ENCODE results near the gene PLET1.

PLET1 gene

DNA sequence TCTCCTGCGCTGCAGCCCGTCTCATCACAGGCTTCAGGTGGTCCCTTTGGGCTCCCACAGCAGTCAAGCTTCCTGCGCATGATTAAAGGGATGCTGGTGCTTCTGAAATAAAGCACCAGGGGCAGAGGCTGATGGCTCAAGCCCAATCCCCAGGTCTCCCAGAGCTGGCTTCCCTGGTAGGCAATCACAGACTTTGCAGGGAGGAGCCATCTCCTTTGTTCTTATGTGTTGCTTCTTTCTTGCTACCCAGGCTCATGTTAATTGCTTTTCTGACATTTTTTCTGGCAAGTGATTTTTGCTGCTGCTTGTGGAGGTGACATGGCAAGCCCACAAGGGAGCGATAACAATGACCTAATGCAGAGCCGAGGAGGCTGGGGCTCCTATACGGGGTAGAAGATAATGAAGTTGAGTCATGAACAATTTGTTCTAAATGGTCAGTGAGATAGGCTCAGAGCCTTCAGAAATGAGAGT, 25.2 kb upstream of the PLET1 start:
- in situ Hi-C loops (cut with MboI; ENCODE audit: low sequenced_read_pairs): no loop called here

DNA sequence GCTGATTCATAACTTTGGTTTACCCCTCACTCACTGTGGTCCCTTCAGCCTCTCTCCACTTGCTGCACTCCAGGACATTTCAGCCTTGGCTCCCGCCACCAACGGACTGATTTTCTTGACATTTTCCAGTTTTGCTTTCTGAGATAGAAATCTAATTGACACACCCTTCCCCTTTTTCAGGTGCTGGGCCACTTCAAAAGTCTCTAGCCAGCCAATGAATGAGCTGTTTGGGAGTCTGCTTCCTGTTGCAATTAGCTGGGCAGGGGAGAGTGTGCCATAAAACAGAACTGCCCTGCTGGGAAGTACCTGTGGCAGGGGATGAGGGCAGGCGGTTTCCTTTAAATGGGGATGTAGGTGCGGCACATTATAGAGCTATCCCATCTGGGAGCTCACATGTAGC, 21.1 kb upstream of the PLET1 start:
- in situ Hi-C loops (cut with MboI; ENCODE audit: low sequenced_read_pairs): no loop called here

DNA sequence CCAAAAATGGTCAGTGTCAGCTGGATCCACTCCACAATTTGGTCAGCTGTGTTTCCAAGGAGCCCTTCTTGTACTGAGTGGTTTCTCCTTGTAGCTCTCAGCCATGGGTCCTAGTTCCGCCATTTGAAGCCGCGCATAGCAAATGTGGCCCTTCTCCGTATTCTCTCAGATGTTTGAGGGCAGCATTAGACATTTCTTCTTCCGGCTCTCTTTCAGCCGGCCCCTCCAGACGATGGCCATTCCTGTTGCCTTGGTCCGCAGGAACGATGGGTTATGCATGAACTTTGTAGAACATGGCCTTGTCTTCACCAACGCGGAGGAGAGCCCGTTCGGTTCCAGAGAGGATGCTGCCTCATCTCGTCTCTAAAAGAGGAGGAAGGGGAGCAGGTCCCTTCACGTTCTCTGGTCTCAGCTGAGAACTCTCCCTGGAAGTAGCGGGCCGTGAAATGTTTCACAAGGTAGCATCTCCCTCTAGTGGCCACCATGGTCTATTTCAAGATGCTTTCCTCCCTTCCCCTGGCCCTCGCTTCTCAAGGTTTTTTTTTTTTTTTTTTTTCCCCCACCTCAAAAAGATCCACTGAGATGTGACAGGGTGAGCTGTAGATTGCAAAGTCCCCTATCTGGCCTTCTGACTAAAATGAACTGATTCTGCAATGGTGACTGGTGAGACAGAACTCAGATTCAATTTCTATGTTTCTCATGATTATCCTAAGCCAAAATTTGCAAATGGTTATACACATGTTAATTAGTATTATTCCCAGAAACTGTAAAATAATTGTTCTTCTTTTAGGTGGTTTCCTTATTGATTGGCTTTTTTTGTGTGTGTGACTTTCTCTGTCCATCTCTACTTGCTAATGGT, 19.8 kb upstream of the PLET1 start:
- in situ Hi-C loops (cut with MboI; ENCODE audit: low sequenced_read_pairs): no loop called here

DNA sequence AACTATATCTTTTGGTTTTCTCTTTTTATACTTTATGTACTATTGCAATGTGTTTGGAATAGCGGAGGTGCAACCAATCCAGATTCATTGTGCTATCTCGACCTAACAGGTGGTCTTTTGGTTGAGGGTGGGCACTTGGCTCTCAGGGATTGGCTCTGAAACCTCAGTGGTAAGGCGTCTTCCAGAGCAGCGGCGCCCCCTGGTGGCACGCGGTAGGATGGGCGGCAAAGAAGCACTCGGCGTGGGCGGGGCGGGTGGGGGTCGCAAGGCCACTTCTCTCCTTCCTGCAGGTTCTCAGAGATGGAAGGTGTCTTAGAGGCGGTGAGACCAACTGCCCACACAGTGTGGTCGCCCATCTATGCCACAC, 19.2 kb upstream of the PLET1 start:
- in situ Hi-C loops (cut with MboI; ENCODE audit: low sequenced_read_pairs): no loop called here

DNA sequence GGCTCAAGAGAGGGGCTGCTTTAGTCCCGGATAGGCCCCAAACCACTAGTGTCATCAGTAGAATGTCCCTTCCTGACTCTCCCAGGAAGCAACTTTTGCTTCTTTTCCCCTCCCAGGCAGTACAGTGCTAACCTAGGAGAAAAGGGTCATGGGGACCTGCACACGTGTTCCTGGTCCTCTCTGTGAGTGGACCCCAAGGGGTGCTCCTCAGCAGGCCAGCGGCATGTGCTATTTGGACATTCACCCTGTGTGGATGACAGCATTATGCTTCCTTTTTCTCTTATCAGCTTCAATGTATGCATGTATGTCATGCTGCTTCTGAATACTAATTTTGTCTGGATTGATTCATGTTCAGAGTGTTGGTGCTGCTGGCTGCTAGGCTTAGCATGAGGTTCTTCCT, 18.1 kb upstream of the PLET1 start:
- in situ Hi-C loops (cut with MboI; ENCODE audit: low sequenced_read_pairs): no loop called here

DNA sequence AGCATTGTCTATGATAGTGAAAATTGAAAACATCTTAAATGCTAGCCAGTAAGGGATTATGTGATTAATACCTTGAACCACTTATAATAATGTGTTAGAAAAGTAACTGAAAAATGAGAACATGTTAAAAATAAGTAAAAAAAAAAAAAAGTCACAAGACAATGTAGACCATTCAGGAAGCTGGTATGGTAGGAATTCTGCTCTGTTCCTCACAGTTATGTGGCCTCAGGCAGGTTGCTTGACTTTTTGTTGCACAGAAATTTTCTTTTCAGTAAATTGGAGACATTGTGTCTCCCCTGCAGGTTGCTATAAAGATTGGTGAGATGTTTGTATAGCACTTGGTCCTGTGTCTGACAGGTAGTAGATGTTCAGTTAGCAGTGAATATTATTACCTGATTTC, 17.3 kb upstream of the PLET1 start:
- in situ Hi-C loops (cut with MboI; ENCODE audit: low sequenced_read_pairs): no loop called here

DNA sequence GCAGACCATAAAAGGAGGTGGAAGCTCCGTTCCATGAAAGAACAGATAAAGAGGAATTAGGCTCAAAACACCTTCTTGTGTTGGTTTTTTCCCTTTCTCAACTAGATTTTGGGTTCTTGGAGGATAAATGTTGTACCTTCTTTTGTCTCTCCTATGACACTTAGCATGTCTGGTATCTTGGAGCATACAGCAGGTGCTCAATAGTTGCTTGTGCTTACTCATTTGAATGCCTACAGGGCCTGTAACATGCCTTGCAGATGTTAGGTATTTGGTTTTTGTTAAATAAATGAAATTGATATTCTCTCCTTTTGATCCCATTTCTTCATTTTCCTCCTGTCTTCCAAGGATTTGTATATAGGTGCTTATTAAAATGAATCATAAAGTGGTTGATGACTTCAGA, 16.4 kb upstream of the PLET1 start:
- in situ Hi-C loops (cut with MboI; ENCODE audit: low sequenced_read_pairs): no loop called here

DNA sequence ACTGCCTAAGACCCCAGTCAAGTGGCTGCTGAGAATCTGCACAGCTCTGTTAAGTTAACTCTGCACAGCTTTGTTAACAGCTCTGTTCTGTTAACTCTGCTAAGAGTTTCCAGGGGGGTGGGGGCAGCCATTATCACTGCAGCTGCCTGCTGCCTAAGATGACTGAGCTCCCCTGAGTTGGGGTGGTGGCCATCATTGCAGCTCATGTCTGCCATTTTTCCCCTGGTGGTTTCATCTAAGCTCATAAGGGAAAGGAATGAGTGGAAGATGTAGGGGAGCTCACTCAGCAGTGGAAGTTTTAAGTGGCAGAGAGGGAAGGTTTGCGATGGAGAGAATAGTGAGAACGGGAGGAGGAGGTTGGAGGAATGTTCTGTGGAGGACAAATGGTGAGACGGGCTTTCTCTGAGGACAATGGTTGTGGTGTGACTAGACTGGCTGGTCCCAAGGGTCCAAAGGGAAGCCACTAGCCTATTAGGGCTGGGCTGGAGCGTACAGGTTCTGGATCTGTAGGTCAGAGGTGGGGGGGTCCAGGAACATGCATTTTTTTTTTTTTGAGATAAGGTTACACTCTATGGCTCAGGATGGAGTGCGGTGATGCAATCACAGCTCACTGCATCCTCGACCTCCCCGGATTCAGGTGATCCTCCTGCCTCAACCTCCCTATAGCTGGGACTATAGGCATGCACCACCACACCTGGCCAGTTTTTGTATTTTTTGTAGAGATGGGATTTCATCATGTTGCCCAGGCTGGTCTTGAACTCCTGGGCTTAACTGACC, 13.5 kb upstream of the PLET1 start:
- in situ Hi-C loops (cut with MboI; ENCODE audit: low sequenced_read_pairs): no loop called here

DNA sequence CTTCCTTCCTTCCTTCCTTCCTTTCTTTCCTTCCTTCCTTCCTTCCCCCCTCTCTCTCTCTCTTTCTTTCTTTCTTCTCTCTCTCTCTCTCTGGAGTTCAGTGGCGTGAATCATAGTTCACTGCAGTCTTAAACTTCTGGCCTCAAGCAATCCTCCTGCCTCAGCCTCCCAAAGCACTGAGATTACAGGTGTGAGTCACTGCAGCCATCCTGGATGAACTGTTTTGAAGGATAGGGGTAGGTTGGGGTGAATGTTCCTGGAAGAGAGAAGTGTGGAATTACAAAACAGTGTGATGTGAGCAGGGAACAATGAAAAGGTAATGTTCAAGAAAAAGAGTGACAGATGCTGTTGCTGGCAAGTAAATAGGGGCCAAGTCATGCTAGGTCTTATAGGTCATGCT, 12.4 kb upstream of the PLET1 start:
- in situ Hi-C loops (cut with MboI; ENCODE audit: low sequenced_read_pairs): no loop called here

DNA sequence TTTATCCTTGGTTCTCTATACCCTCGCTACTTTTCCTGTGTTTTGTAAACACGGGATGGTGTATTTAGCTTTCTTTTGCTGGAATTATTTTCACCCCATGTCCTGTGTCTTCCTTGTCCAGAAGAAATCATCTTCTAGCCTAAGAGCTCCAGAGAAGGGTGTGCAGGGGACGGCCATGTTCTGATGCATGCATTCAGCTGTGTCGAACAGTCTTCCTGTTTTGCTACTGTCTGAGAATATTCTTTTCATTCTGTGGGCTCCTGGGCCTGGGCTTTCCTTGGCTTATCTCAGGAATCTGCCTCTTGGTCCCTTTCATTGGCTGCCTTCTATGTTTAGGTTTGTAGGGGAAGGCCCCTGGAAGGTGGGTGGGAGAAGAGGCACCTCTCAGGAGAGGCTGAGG, 10.6 kb upstream of the PLET1 start:
- in situ Hi-C loops (cut with MboI; ENCODE audit: low sequenced_read_pairs): no loop called here

DNA sequence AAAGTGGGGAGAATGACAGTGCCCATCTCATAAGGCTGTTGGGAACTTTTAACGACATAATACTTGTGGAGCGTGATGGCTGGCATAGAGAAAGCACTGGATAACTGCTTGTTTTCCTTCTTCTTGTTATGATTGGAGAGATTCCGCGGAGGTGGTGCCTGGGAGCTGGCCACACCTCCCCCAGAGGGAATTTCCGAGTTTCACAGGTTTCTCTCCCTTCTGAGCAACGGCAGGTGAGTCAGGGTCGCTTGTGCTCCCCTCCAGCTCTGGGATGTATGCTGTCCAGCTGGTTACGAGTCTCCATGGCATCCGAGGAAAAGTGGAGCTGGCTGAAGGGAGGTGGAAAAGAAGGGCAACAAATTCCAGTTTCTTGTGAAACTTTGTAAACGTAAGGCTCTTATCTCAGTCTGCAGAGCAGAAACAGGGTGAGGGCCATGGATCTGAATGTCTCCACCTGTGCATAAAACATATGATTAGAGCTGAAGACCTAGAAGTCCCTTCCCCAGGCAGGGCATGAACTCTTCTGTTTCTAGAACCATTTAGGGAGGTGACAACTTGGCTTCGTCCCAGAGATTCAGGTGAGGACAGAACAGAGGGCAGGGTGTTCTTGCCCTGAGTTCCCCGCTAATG, 10.0 kb upstream of the PLET1 start:
- in situ Hi-C loops (cut with MboI; ENCODE audit: low sequenced_read_pairs): no loop called here

DNA sequence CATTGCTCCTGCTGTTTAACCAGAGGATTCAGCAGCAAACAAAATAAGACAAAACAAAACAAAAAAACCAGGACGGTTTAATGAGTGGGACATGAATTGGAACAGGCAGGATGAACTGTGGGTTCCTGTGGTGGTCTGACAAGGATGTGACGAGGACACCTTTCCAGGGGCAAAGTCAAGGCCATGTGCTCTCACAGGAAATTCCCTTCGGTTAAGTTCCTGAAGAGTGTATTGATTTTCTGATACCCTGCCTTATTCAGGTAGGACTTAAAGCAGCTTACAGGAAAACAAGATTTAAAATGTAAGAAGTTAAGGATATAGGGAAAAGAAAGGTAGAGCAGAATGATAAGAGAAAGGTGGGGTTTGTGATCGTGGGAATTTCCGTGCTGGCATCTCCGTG, 8.5 kb upstream of the PLET1 start:
- in situ Hi-C loops (cut with MboI; ENCODE audit: low sequenced_read_pairs): no loop called here

DNA sequence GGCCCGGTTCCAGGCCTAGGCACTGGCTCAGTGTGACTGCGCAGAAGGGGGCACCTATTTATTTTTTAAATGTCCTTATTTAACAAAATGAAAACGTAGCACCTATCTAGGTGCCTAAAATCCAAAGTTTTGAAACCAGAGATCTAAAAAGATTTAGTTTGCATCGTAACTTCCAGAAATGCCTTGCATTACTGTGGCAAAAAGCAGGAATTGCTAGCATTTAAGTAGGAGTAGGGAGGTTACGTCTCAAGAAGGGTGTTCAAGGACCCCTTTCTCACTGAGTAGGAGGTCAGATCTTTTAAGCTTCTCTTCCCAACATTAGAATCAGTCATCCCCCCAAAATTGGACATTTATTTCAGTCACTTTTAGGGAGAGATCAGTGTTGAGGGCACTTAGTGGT, 7.7 kb upstream of the PLET1 start:
- in situ Hi-C loops (cut with MboI; ENCODE audit: low sequenced_read_pairs): no loop called here

DNA sequence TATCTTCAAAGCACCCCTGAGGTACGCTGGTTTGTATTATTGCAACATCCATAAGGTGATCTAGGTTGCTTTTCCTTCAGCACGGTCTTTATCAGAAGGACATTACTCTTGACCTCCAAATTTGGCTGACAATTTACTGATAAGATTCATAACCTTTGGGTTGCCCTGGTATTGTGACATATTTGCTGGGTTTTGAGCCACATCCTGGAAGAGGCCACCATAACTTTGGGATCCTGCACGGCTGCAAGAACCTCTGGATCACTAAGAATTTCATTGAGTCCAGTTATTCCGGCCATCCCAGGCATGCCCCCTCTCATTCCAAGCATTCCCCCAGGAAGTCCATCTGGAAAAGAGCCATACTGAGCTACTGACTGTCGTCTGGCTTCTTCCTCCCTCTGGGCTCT, 6.5 kb upstream of the PLET1 start:
- in situ Hi-C loops (cut with MboI; ENCODE audit: low sequenced_read_pairs): no loop called here

DNA sequence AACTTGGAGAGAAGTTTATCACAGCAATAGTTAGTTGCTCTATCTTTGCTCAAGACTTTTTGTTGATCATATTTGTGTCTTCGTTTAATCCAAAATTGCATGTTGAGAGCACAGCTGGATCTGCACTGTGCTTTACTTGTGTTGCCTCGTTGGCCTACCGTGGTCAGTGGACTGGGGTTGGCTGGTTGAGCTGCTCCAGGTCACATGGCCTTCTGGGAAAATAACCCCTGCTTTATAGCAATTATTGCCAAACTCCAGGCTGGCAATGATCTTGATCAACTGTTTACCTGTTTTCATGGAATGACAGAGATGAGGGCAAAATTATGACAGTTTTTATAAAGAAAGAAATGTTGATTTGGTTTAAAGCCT, 5.7 kb upstream of the PLET1 start:
- in situ Hi-C loops (cut with MboI; ENCODE audit: low sequenced_read_pairs): no loop called here

DNA sequence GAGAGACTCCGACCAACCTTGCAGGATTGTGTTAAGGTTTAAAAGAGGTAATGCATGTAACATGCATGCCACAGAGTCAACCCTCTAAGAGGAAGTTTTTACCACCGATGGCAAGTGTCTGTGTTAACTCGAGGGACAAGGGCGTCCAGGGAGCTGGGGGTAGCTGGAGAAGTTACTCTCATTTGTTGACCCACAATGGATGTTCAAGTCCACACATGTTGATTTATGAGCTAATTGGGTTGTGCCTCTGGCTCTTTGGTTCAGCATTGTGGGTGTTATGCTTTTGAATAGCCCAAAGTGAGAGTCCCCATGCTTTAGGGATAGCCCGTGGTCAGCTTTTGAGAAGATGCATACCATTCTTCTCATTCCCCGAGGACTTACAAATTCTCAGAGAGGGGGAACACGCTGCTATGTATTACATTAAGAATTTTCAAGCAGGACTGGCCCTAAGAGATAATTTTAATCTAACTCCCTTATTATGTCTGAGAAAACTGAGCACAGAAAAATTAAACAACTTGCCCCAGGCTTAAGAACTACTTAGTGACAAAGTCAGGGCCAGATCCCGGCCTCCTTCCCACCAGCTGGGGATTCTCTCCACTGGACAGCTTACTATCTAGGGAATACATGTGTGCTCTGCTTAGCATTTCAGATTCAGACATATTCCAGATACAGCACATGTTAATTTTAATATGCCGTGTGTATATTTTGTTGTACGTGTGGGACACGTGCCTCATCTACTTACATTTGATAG, 5.2 kb upstream of the PLET1 start:
- in situ Hi-C loops (cut with MboI; ENCODE audit: low sequenced_read_pairs): no loop called here

DNA sequence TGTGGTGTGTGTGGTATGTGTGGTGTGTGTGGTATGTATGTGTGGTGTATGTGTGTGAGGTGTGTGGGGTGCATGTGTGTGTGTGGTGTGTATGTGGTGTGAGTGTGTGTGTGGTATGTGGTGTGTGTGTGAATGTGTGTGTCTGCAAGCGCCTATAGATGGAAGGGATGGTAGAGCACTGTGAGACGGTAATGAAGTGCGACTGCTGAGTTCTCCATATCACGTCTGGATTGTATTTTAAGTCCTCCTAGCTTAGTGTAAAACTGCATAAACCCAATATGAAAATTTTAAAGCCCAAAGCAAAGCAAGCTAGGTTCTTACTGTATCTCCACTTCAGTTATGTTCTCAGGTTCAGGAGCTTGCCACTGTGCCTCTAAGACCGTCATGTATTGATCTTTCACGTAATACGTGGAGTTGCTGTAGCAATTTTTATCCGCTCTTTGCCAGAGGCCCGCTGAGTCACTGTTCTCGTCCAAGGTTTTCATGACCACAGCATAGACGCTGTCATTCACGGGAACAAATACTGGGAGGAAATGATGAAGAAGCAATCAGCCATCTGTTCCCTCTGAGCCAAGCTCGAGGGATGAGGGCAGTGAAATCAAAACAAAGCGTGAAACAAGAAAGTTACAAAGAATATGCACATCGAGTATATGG, 5.5 kb downstream of the PLET1 start:
- in situ Hi-C loops (cut with MboI; ENCODE audit: low sequenced_read_pairs): no loop called here

DNA sequence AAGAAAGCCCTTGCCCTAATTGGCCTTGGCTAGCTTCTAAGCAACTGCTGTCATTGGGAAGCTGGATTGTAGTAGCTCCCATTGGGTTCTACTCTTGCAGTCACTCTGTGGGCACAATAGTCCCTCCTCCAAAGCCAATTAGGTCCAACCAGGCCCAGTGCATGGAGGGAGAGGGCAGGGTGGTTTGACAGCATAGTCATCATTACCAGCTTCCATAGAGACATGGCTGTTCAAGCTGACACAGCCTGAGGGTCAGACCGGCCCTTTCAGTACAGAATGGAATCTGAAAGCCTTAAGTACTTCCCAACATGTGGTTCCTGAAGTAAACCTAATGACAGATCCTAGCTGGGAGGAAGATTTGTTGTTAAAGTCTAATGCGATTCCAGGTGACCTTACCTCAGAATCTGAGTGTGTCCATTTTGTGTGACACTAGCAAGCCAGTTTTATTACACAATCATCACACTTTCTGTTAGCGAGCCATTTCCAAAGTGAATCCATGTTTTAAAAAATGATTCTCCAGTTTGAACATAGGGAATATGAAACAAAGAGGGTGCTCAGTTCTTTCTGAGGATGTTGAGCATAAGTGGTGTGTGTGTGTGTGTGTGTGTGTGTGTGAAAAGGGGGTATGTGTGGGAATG, 6.9 kb downstream of the PLET1 start:
- in situ Hi-C loops (cut with MboI; ENCODE audit: low sequenced_read_pairs): no loop called here

DNA sequence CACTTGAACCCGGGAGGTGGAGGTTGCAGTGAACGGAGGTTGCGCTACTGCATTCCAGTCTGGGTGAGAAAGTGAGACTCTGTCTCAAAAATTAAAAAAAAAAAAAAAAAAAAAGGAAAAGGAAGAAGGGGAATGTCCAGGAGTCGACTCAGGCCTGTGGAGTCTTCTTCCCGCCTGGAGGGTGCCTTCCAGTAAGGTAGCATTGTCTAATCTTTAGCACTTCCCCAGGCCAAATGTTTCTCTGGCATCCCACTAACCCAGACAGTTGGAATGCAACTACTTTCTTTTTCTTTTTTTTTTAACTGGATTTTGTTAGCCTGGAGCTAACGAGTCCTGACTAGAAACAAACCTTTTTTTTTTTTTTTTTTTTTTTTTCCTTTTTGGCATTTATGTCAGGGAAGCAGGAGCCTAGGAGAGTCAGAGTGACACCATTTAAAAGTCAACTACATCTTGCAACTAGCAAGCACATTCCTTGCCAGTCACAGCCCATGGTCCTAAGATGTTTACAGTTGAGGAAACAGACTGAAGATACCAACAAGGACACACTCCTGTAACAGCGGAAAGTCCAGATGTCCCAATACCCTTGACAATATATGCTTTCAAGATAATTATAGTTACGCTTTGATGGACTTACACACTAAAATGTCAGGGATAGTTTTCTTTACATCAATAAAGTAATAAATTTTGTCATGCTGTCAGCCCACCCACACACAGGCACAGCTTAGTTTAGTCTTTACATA, 10.6 kb downstream of the PLET1 start:
- in situ Hi-C loops (cut with MboI; ENCODE audit: low sequenced_read_pairs): no loop called here

DNA sequence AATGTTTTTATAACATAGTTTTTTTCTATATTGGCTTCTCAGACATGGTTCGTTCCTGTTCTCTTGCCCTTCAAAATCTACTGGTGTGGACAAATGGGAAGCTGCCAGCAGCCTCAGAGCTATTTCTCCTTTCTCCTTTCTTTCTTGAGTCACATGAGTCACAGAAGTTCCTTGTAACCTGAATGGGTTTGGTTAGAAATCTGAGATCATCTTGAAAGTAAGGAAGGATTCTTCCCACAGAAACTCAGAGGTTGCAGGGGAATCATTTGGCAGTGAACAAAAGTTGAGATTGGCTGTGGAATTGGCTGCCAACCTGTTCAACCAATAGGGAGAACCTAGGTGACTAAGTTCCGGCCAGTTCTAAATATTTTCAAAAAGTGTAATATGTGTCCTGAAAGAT, 12.5 kb downstream of the PLET1 start:
- in situ Hi-C loops (cut with MboI; ENCODE audit: low sequenced_read_pairs): no loop called here

Data from hTERT RPE-1 (cell line).